H1 (cell line): ENCODE results near the gene SLC6A8. TPM values are rescaled to one million over a fixed set of nuclear protein-coding genes. Genes with fewer than 3 reads are reported as not detected.

Experiments
- CTCF ChIA-PET: fragments of 300-600 bp; sonication (Branson Sonifier 250); formaldehyde crosslinking; loops from one replicate; lab custom pipeline; 2021; ENCODE audit not compliant: partially characterized antibody; lab: Charles Lee
- POLR2A ChIA-PET: fragments of 300-600 bp; sonication (Branson Sonifier 250); formaldehyde crosslinking; loops from one replicate; lab custom pipeline; 2021; ENCODE audit warnings: inconsistent platforms; ENCODE audit not compliant: partially characterized antibody; lab: Charles Lee
- DNase-seq, 2 experiments: peaks; one replicate each; pipeline versions ENCODE4 v3.0.0 to v3.0.0-alpha.2; 2010 to 2022; ENCODE audit warnings: low spot score in 2 of 2, low read depth in 1 of 2, mixed read lengths in 1 of 2
- FAIRE-seq: peaks from 2 replicates; lab custom pipeline; 2011; peaks lifted over from hg19 to GRCh38; lab: Jason Lieb, UNC
- H2AFZ ChIP-seq: 2 replicates; pipeline ENCODE4 v1.8.1; 2012; ENCODE audit warnings: low read length, inconsistent platforms
- H2AK5ac ChIP-seq: 2 replicates; pipeline ENCODE4 v1.6.1; 2013; ENCODE audit warnings: low read depth, low read length
- H2BK120ac ChIP-seq: replicated peaks from 2 replicates; pipeline ENCODE3; 2013; ENCODE audit warnings: low read depth, low read length, inconsistent platforms
- H2BK12ac ChIP-seq: 2 replicates; pipeline ENCODE4 v1.6.1; 2013; ENCODE audit warnings: low read depth, low read length
- H2BK15ac ChIP-seq: 2 replicates; pipeline ENCODE4 v1.6.1; 2013; ENCODE audit warnings: low read length
- H2BK20ac ChIP-seq: 2 replicates; pipeline ENCODE4 v1.6.1; 2013; ENCODE audit warnings: low read length
- H2BK5ac ChIP-seq: 2 replicates; pipeline ENCODE4 v1.6.1; 2013; ENCODE audit warnings: low read depth, low read length
- H3K14ac ChIP-seq: 2 replicates; pipeline ENCODE4 v1.6.1; 2013; ENCODE audit warnings: inconsistent platforms; ENCODE audit not compliant: insufficient read length
- H3K18ac ChIP-seq: 2 replicates; pipeline ENCODE4 v1.6.1; 2013; ENCODE audit warnings: low read length; ENCODE audit errors: extremely low read depth
- H3K23ac ChIP-seq: 2 replicates; pipeline ENCODE4 v1.6.1; 2013; ENCODE audit warnings: inconsistent platforms; ENCODE audit not compliant: insufficient read length
- H3K23me2 ChIP-seq: 2 replicates; pipeline ENCODE4 v1.6.1; 2013; ENCODE audit warnings: low read depth, low read length
- H3K27ac ChIP-seq: 2 replicates; pipeline ENCODE4 v1.6.1; 2011; ENCODE audit warnings: low read depth, low read length, inconsistent platforms
- H3K27me3 ChIP-seq, 4 experiments: replicated peaks in 1 of 4; 1 replicate in 1 of 4; 2 replicates in 3 of 4; pipeline versions ENCODE4 v1.6.1 to v1.8.1; 2011 to 2013; ENCODE audit warnings: low read length in 3 of 4, mild to moderate bottlenecking in 3 of 4, inconsistent platforms in 2 of 4, mixed read lengths in 2 of 4, moderate library complexity in 1 of 4; ENCODE audit not compliant: control insufficient read depth in 3 of 4, insufficient read depth in 3 of 4; ENCODE audit errors: extremely low read depth in 1 of 4
- H3K36me3 ChIP-seq, 4 experiments: 2 replicates each; pipeline versions ENCODE4 v1.6.1 to v1.8.1; 2011 to 2013; ENCODE audit warnings: mild to moderate bottlenecking in 4 of 4, low read length in 3 of 4, moderate library complexity in 2 of 4, control low read depth in 1 of 4, inconsistent platforms in 1 of 4; ENCODE audit not compliant: insufficient read depth in 4 of 4, control insufficient read depth in 2 of 4
- H3K4ac ChIP-seq: replicated peaks from 2 replicates; pipeline ENCODE3; 2013; ENCODE audit warnings: low read length, low read depth, mixed read lengths, inconsistent platforms; ENCODE audit not compliant: insufficient read length
- H3K4me1 ChIP-seq, 4 experiments: replicated peaks in 1 of 4; 1 replicate in 1 of 4; 2 replicates in 3 of 4; pipeline versions ENCODE4 v1.6.1 to v1.8.1; 2011 to 2013; ENCODE audit warnings: low read length in 3 of 4, inconsistent platforms in 2 of 4, mixed read lengths in 1 of 4; ENCODE audit not compliant: insufficient read depth in 4 of 4, control insufficient read depth in 3 of 4
- H3K4me2 ChIP-seq, 2 experiments: 2 replicates each; pipeline versions ENCODE4 v1.6.1 to v1.8.1; 2011 to 2013; ENCODE audit warnings: low read depth in 2 of 2, low read length in 2 of 2, control low read depth in 1 of 2, inconsistent platforms in 1 of 2, mild to moderate bottlenecking in 1 of 2; ENCODE audit not compliant: insufficient read depth in 1 of 2
- H3K4me3 ChIP-seq, 4 experiments: fragments of 200-600, 300-600 bp in 1 of 4; sonication (generic), shearing (Covaris generic), sonication (Bioruptor Twin) in 1 of 4; 2 replicates each; pipeline versions ENCODE4 v1.5.1 to v1.8.1; 2011 to 2016; ENCODE audit warnings: low read length in 4 of 4, low read depth in 3 of 4, control low read depth in 2 of 4, inconsistent platforms in 2 of 4, mild to moderate bottlenecking in 2 of 4, mixed read lengths in 1 of 4, moderate library complexity in 1 of 4; ENCODE audit not compliant: insufficient read depth in 2 of 4; ENCODE audit errors: extremely low read depth in 1 of 4
- H3K56ac ChIP-seq: replicated peaks from 2 replicates; pipeline ENCODE3; 2013; ENCODE audit warnings: low read depth, mild to moderate bottlenecking, mixed read lengths, low read length, inconsistent platforms; ENCODE audit not compliant: insufficient read length
- H3K79me1 ChIP-seq: 2 replicates; pipeline ENCODE4 v1.6.1; 2013; ENCODE audit warnings: low read depth, low read length, control low read depth
- H3K79me2 ChIP-seq, 2 experiments: 2 replicates each; pipeline versions ENCODE4 v1.6.1 to v1.8.1; 2012 to 2013; ENCODE audit warnings: low read length in 2 of 2, mild to moderate bottlenecking in 2 of 2, inconsistent platforms in 1 of 2; ENCODE audit not compliant: insufficient read depth in 2 of 2, control insufficient read depth in 1 of 2
- H3K9ac ChIP-seq, 4 experiments: replicated peaks in 1 of 4; 1 replicate in 1 of 4; 2 replicates in 3 of 4; pipeline versions ENCODE4 v1.6.1 to v1.8.1; 2011 to 2013; ENCODE audit warnings: low read depth in 3 of 4, low read length in 3 of 4, control low read depth in 2 of 4, mild to moderate bottlenecking in 2 of 4, moderate library complexity in 2 of 4, inconsistent platforms in 1 of 4; ENCODE audit errors: extremely low read depth in 1 of 4
- H3K9me3 ChIP-seq, 2 experiments: 2 replicates each; pipeline versions ENCODE4 v1.6.1 to v1.8.1; 2012 to 2013; ENCODE audit warnings: mild to moderate bottlenecking in 2 of 2, moderate library complexity in 2 of 2, control low read depth in 1 of 2, inconsistent platforms in 1 of 2, low read depth in 1 of 2, low read length in 1 of 2, mixed read lengths in 1 of 2; ENCODE audit not compliant: insufficient read depth in 2 of 2
- H4K20me1 ChIP-seq, 2 experiments: replicated peaks in 1 of 2; 2 replicates each; pipeline versions ENCODE3 to v1.8.1; 2011 to 2013; ENCODE audit warnings: inconsistent platforms in 2 of 2, low read length in 2 of 2, mild to moderate bottlenecking in 1 of 2; ENCODE audit not compliant: insufficient read depth in 2 of 2, control insufficient read depth in 1 of 2
- H4K5ac ChIP-seq: 2 replicates; pipeline ENCODE4 v1.6.1; 2013; ENCODE audit warnings: low read length, low read depth, mixed read lengths, inconsistent platforms; ENCODE audit not compliant: insufficient read length
- H4K8ac ChIP-seq: 2 replicates; pipeline ENCODE4 v1.8.0; 2013; ENCODE audit warnings: mild to moderate bottlenecking, moderate library complexity, low read length, inconsistent platforms; ENCODE audit not compliant: insufficient read depth; ENCODE audit errors: extremely low read depth
- H4K91ac ChIP-seq: replicated peaks from 2 replicates; pipeline ENCODE3; 2013; ENCODE audit warnings: low read length, mixed read lengths, inconsistent platforms; ENCODE audit not compliant: insufficient read length
- CEBPB ChIP-seq: IDR thresholded peaks from 2 replicates; pipeline ENCODE4 v1.6.1; 2012; ENCODE audit warnings: low read depth, low read length
- EP300 ChIP-seq, 2 experiments: IDR thresholded peaks; 1 replicate in 1 of 2; 2 replicates in 1 of 2; pipeline ENCODE4 v1.6.1; 2011 to 2012; ENCODE audit warnings: low read depth in 2 of 2, low read length in 2 of 2, mild to moderate bottlenecking in 2 of 2, borderline replicate concordance in 1 of 2, inconsistent platforms in 1 of 2, moderate library complexity in 1 of 2
- HDAC6 ChIP-seq: IDR thresholded peaks from one replicate; pipeline ENCODE4 v1.7.1; 2012; ENCODE audit warnings: low read depth, mild to moderate bottlenecking, inconsistent platforms, low read length, moderate library complexity
- POLR2A ChIP-seq, 2 experiments: IDR thresholded peaks; 1 replicate in 1 of 2; 2 replicates in 1 of 2; pipeline ENCODE4 v1.6.1; 2011; ENCODE audit warnings: low read depth in 2 of 2, low read length in 2 of 2, mild to moderate bottlenecking in 2 of 2; ENCODE audit errors: control extremely low read depth in 1 of 2
- RAD21 ChIP-seq, 2 experiments: IDR thresholded peaks in 1 of 2; conservative IDR thresholded peaks in 1 of 2; 2 replicates each; pipeline ENCODE4 v1.6.1; 2011; ENCODE audit warnings: low read depth in 2 of 2, low read length in 2 of 2, improper control_type of control experiment in 1 of 2, inconsistent platforms in 1 of 2, mild to moderate bottlenecking in 1 of 2, moderate library complexity in 1 of 2
- RNF2 ChIP-seq: fragments of 200-900, 300-1000 bp; sonication (generic); IDR thresholded peaks from 2 replicates; pipeline ENCODE4 v1.7.1; 2016; ENCODE audit warnings: borderline replicate concordance, low read depth, mild to moderate bottlenecking, antibody characterized with exemption, low read length; ENCODE audit not compliant: poor library complexity, severe bottlenecking; ENCODE audit errors: missing control alignments
- SIX5 ChIP-seq: IDR thresholded peaks from 2 replicates; pipeline ENCODE4 v1.6.1; 2011; ENCODE audit warnings: mild to moderate bottlenecking, low read depth, low read length
- SRF ChIP-seq: IDR thresholded peaks from 2 replicates; pipeline ENCODE4 v1.6.1; 2011; ENCODE audit warnings: mild to moderate bottlenecking, low read depth, low read length, moderate library complexity
- TBP ChIP-seq: IDR thresholded peaks from 2 replicates; pipeline ENCODE4 v1.6.1; 2011; ENCODE audit warnings: low read depth, low read length, improper control_type of control experiment
- WGBS, 2 experiments: shearing (Covaris generic) in 1 of 2; methylation state at CpG; one replicate each; pipeline versions ENCODE4 v1.1.6 to v1.1.7; 2013 to 2015; ENCODE audit warnings: low lambda C conversion rate in 2 of 2, mixed read lengths in 2 of 2, inconsistent platforms in 1 of 2, low coverage in 1 of 2, missing lambda C conversion rate in 1 of 2; ENCODE audit not compliant: insufficient replicate concordance in 2 of 2, insufficient coverage in 1 of 2, insufficient read length in 1 of 2; ENCODE audit errors: extremely low coverage in 1 of 2, missing lambda C conversion rate in 1 of 2; 5-methylcytosine and 5-hydroxymethylcytosine counted together
- polyA plus RNA-seq, 7 experiments: library from polyadenylated mRNA; depleted of rRNA in 3 of 7; stranded (reverse) in 5 of 7; unstranded in 2 of 7; fragments of >200 nt in 5 of 7; fragments of 200-250 nt in 2 of 7; gene quantifications; 1 replicate in 5 of 7; 2 replicates in 1 of 7; 4 replicates in 1 of 7; pipeline versions ENCODE4 v1.2.1 to v1.2.3, GENCODE V29; 2011 to 2013; ENCODE audit warnings: missing spikeins in 2 of 7, mixed read lengths in 2 of 7
- total RNA-seq: library from RNA; stranded (reverse); fragmentation: NEBNext Ultra II Directional; extraction: Animal tissue kit (Norgen Biotek cat#: 25700); gene quantifications from 2 replicates; pipeline ENCODE4 v1.2.1, GENCODE V29; 2021
- TF ChIP-seq, protein P1 (sequence below): IDR thresholded peaks from 2 replicates; pipeline ENCODE4 v1.6.1; 2012; ENCODE audit warnings: inconsistent platforms

Gene SLC6A8
- total and polyA plus RNA-seq, 2 of the 8 experiments (the other 6 are each of a cell fraction or from before 2014, with no cell fraction given), result 87.7 to 94.7 TPM

DNA sequence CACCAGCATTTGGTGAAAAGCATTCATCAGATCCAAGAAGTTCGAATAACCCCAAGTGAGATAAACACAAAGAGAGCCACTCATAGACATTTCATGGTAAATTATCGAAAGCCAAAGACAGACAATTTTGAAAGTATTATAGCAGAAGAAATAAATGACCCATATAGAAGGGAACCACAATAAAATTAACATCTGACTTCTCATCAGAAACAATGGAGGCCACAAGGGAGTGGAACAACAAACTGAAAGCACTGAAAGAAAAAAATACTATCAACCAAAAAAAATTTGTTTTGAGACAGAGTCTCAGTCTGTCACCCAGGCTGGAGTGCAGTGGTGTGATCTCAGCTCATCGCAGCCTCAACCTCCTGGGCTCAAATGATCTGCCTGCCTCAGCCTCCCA lies 28.5 kb upstream of the SLC6A8 start:
- Histone ChIP-seq H3K79me2 (no peaks in the 10 kb centered on the region), H2BK120ac (no peak overlapping the region), H3K56ac (no peak overlapping the region), H2AFZ (no peak overlapping the region), H4K91ac (no peak overlapping the region), H2BK12ac (no peak overlapping the region), H2BK5ac (no peak overlapping the region), H3K36me3 (no peaks in the 10 kb centered on the region), H2BK20ac (no peak overlapping the region), H3K4ac (no peak overlapping the region), H3K79me1 (no peaks in the 10 kb centered on the region), H3K23ac (no peak overlapping the region), H3K14ac (no peak overlapping the region), H3K9ac (no peak overlapping the region), H2AK5ac (no peak overlapping the region), H2BK15ac (no peak overlapping the region), H3K4me1 (no peaks in the 10 kb centered on the region), H4K20me1 (no peaks in the 10 kb centered on the region), H3K4me3 (no peak overlapping the region), H4K8ac (no peak overlapping the region), H3K9me3 (no peaks in the 10 kb centered on the region), H3K27me3 (no peaks in the 10 kb centered on the region), H3K18ac (no peak overlapping the region), H3K4me2 (no peak overlapping the region), H3K27ac (no peak overlapping the region), H4K5ac (no peak overlapping the region), H3K23me2 (no peaks in the 10 kb centered on the region)
- TF ChIP-seq RNF2 (no peak), CEBPB (no peak), RAD21 (IDR thresholded peaks at IDR 0.05 in 1 of 2, conservative IDR thresholded peaks at IDR 0.05 in 1 of 2; ENCODE audit: low read depth in 2 of 2, low read length in 2 of 2) (no peak), EP300 (IDR thresholded peaks at IDR 0.05; ENCODE audit: borderline replicate concordance in 1 of 2, low read depth in 2 of 2, low read length in 2 of 2) (no peak), HDAC6 (no peak), TBP (no peak), SRF (no peak), SIX5 (no peak), POLR2A (IDR thresholded peaks at IDR 0.05; ENCODE audit: control extremely low read depth in 1 of 2, low read depth in 2 of 2, low read length in 2 of 2) (no peak)
- TF ChIP-seq, protein P1, sequence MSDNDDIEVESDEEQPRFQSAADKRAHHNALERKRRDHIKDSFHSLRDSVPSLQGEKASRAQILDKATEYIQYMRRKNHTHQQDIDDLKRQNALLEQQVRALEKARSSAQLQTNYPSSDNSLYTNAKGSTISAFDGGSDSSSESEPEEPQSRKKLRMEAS, result no peak
- ChIA-PET POLR2A (no interaction called here), CTCF (interaction anchor here (1.3 to 28.7 kb wide), 3 partner anchors 9 to 119 kb away, joined by 4 to 408 read pairs (median 44); partner anchors contain the start of gene DUSP9)
- WGBS, 2 experiments, result 88% methylated on average over 3 of the region's 3 CpGs; no CpG with 5 or more reads in 1 of the 2 experiments
- DNase-seq (no peak), FAIRE-seq (no peak)
